ENCODE data around the gene ATR.
"Not testable (repeated sequence)": the region's sequence is repeated elsewhere in the genome, so short reads cannot be mapped to it uniquely, and the experiment has no call there.

The ATR gene

DNA sequence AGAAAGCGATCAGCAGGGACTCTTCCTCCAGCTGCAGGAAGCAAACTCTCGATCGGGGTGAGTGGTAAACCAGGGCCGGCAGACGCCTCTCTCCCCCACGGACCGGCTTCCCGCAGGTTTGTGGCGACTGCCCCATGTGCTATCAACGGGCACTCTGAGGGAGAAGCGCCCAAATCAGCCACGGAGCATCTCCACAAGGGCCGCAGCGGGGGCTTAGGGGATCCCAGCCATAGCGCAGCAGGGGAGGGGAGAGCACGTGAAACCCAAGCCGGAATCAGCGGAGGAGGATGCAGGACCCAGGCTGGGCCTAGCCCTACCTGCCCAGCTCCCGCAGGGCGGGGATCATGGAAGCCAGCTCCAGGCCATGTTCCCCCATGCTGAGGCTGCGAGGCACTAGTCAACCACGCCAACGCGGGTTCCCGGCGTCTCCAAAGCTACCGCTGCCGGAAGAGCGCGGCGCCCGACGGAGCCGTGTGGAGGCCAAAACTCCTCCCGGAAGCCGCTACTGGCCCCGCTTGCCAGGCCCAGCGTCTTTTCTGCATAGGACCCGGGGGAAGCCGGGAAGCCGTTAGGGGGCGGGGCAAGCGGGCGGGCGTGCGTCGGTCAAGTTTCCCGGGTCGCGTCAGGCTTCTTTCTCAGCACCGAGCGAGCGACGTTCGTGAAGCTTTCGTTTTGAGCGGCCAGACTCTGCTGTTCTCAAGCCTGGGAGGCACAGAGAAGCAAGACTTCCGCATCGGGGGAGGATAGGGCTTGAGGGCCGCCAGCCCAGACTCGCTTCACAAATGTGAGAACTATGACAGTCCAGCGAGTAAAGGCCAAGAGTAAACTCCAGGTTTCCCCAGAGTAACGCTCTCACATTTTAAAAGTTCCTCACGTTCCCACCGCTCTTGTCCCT, at the start of gene ATR:
ATR (minus strand) TSS at position 405 of the 895 bp plus-strand sequence; CDS start at position 376, 29 bp downstream.
- peak; percentile 99 for DNase-seq

DNA sequence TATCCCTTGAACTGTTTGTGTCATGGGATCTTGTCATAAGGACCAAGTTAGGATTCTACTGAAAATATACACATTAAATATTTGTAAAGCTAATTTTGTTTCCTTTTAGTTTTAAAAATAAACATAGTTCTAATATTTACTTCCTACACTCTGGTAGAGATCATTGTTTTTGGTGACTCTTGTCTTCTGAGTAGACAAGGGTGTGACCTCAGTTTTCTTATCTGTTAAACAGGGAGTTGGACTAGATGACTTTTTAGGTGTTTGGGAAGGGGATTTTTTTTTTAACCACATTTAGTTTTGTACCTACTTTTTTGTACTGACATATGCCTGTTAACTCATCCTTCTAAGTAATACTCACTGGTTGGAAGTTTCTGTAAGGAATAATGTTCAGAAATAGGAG, 48.4 kb upstream of the ATR start:
- DNase-seq, result no peak

DNA sequence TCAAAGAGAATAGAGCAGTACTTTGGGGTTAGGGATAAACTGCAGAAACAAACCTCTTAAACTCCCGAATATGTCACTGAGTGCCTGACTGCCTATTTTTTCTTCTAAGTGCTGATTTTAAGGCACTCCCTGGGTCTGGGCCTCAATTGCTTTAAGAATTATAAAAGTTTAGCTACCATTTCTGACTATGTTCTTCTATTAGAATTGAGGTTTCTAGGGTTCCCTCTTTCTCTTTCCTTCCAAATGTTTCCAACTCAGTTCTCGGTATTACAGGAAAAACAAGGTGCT, 46.6 kb upstream of the ATR start:
- no peak for DNase-seq

DNA sequence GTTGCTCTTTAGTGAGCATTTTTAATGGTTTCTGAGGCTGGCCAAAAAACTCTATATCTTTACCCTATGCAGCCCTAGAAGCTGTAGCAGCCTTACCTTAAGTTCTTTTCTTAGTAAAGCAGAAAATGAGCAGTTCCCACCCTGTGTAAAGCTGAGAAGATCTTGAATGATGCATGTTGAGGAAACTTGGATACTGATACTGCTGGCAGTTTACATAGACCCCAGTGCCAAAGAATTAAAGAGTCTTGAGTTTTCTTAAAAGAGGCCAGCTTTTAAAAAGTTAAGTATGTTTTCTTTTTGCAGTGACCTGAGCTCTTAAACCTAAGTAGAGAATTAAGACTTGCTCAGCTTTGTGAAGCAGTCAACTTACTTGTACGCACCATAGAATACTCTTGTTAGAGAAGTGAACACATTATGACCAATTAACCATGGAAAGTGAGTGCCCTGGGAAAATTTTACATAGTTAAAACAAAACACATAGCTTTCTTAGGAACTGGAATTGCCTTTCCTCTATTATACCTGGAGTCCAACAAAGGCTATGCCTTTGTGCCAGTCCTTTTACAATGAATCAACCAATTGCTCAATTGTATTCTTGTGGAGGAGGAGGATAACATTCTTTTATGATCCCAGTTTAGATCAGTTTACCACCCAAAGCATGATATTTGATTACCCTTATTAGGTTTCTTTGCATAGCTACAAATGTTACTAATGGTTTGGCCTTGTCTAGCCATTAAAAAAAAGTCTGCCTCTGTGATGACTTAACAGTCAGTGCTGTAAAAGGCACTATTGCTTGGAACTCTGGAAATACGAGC, 46.0 kb upstream of the ATR start:
- no peak for DNase-seq

DNA sequence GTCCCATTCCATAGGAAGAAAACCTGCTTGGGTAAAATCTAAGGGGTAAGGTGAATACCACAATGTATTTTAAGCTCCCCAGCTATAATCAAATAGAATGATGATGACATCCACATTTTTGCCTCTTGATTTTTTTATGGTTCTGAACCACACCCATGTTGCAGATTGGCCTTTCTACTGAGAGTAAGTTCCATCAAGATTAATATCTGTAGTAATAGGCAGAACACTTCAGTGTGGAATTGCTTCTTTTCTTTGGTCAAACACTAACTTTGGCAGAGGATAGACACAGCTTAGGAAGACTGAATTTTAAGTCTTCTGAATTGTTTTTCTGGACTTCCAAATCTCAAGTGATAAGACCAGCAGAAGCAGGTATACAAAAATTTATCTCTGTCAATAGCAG, 44.7 kb upstream of the ATR start:
- DNase-seq, result no peak

DNA sequence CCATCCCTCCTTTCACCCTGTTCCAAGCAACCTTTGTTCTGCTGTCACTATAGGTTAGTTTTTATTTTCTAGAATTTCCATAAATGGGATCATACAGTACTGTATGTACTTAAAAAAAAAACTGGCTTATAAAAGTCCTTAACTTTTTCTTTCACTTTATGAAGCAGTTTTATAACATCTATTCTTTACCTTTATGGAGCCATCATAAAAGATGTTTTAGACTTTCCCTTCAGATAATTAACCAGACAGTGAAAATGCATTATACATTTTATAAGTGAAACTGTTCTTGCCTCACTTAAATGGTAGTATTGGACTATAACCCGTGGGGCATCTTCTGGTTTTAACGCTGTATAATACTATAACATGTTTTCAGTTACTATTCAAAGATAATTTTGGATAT, 43.9 kb upstream of the ATR start:
- DNase-seq, result no peak

DNA sequence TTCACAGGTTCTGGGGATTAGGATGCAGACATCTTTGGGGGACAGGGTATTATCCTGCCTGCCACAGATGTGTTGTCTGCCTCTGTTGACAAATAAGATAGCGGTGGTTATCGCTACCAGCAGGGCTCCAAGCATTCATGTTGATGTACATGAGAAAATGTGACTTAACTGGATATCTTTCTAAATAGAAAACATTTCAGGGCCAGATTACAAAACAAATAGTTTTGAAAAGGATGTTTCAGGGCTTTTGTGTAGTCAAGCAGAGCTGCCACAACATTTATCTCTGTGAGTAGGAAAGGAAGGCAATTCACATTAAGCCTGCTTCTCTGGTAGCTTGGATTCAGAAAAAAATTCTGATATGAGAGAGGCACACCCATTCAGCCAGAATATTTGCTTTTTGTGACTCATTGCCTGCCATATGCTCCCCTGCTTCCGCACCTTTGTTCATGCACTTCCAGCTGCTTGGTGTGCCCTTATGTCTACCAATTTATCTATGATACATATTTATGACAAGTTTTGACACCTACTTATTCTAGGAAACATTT, 40.5 kb upstream of the ATR start:
- no peak for DNase-seq

DNA sequence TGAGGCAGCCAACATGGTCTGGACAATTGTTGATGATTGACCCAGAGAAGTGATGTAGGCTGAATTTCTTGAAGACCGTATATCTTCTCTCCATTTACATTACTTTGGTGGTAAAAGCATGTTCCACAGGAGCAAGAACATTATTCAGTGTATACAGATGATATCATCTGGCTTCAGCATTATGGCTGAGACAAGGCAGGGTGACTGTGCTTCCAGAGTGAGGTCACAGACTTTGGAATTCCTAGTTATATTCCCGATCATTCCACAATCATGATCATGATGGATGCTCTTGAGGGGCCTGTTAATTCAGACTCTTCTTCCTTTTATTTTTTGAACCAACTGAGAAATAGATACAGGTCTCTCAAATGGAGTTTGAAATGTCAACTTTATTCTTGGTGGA, 36.6 kb upstream of the ATR start:
- no peak for DNase-seq

DNA sequence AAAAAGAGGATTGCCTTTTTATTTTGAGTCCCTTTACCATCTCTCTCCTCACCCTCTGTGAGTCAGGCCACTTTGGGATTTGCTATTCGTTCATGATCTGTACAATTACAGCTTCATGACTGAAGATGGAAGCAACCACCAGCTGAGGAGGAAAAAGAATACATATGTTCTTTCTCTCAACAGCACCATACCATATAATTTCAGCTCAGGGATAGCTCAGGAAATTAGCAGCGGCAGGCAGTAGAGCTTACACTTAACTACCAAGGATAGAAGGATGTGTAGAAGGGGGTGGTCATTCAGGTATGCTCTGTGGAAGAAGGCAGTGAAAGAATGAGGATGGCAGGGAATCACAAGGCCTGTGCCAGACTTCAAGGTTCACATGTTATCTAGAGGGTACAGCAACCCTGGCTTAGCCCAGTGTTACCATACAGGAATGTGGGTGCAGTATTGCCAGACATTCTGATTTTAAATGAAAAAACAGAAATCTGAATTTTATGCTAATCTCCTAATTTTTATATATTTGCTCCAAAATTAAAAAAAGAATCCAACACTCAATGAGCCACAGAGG, 35.6 kb upstream of the ATR start:
- no peak for DNase-seq

DNA sequence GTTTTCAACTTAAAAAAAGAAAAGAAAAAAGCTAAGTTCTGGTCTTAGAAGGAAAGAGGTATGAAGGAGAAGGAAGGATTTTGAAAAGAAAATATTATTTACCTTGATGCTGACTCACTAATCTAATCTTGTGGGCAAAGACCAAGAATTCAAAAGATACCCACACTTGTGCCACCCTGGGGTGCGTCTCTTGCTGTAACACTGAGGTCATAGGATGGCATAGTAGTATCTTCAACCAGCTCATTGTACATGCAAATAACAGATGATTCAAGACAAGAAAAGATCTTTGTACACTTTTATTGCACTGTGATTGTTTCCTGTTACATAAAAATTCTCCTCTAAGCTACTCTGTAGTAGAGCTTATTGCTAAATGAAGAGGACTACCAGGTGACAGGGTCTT, 35.0 kb upstream of the ATR start:
- no peak for DNase-seq

DNA sequence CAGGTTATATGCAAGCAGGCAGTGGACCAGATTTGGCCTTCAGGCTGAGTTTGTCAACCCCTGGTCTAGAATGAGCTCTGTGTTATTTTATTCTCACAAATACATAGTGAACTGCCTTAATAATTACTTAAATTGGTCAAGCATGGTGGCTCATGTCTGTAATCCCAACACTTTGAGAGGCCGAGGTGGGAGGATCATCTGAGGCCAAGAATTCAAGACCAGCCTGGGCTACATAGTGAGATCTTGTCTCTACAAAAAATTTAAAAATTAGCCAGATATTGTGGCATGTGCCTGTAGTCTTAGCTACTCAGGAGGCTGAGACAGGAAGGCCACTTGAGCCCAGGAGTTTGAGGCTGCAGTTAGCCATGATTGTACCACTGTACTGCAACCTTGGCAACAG, 32.7 kb upstream of the ATR start:
- DNase-seq, result no peak

DNA sequence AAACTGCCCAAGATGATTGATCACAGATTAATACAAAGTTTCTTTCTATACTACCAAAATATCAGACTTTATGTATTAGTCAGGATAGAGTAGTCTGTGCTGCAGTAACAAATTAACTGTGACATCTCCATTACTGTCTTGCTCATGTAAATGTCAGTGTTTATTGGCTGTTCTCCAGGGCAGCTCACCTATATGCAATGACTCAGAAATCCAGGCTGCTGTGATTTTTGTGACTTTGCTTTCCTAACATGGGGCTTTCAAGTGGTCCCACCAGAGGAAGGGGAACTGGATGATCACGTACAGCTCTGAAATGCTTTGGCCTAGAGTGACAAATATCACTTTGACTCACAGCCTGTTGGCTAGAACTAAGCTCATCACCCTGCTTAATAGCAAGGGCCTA, 30.6 kb upstream of the ATR start:
- no peak for DNase-seq

DNA sequence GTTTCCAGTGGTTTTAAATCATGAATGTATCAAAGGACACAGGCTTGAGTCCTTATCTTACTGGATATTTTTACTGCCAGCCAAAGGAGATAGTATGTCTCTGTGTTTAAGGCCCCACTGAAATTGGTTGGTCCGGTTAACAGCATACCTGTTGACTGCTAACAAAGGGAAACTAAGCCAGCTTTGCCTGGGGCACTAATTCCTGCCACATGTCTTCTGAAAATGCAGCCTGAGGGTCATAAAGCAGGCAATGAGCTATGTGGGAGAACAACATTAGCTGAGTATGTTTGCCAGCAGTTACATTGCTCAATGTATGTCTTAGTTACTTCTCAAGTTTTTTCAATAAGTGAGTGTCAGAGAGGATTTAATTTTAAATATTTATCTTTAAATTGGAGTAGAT, 30.1 kb upstream of the ATR start:
- no peak for DNase-seq

DNA sequence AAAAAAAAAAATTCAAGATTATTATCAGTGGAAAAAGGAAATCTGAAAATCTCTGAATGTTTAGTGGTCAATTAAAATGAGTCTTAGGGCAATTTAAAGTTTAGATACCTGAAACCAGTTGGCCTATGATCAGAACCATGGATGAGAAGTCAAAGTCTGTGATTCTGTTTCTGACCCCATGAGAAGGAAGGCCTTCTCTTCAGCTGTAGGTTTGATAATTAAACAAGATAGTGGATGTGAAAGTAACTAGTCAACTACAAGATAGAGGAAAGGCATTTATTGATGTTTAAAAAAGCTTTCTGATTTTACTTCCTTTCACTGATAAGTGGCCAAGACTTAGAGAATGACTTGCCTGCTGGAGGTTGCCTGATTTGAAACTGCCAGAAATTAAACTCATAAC, 26.4 kb upstream of the ATR start:
- DNase-seq, result no peak

DNA sequence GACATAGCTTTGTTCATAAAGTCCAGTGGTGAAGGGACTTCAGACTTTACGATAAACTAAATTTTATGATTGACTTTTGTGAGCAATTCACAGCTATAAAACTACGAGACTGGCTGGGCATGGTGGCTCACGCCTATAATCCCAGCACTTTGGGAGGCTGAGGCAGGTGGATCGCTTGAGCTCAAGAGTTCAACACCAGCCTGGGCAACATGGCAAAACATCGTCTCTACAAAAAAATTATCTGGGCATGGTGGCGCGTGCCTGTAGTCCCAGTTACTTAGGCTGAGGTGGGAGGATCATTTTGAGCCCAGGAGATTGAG, 24.8 kb upstream of the ATR start:
- DNase-seq, result not testable (repeated sequence)

DNA sequence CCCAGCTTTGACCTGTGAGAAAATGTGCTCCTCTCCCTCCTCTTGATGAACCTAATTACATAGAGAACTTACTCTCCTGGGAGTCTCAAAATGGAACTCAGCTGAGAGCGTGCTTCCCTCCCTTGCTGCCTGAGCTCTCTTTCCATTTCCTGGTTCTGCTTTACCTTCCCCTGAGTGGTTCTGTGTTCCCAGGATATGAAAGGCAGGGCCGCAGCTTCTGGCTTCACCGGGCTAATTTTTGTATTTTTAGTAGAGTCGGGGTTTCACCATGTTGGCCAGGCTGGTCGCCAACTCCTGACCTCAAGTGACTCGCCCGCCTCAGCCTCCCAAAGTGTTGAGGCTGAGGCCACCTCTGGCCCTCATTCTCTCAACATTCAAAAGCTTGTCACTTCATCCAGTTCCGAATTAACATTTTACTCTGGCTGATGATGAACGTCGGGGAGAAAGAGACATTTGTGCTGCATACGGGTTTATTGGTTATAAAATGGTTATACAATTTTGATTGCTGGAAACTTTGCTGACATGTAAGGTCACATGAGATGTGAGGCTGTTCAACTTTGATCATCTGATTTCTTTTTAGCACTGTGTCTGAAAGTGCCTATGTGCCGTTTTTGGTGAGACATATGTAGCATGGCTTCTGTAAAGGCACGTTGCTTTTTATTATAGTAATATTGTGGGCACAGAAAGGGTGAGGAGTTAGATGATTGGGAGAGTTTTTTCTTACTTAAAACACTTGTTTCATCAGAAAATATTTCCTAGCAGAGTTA, 24.3 kb upstream of the ATR start:
- DNase-seq, result no peak

DNA sequence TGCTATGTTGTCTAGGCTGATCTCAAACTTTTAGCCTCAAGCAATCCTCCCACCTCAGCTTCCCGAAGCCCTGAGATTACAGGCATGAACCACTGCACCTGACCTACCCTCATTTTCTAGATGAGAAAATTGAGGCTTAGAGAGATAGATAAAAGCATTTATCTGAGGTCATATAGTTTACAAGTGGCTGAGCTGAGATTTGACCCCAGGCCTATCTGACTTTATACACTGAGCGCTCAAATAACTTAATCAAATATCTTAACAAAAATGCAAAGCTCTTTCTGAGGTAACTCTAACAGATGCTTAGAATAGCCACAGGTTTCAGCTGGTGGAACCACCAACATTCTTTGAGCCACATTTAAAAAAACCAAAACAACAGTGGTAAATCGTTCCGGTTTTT, 23.2 kb upstream of the ATR start:
- no peak for DNase-seq

DNA sequence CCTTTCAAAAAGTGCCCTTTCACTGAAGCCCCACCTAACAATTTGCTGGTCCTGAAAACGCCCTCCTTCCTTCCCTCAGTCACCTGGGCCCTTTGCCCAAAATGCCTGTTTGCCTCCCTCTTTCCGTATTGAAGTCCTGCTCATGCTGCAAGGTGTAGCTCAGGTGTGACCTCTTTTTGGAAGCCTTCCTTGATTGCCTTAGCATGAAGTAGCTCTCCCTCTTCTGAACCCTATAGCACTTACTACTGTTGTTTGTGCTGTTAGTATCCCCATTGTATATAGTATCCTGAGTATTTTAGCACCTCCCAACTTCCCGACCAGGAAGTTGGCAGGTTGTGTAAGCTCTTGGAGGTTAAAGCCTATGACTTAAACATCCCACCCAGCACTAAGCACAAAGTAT, 19.4 kb upstream of the ATR start:
- DNase-seq, result no peak

DNA sequence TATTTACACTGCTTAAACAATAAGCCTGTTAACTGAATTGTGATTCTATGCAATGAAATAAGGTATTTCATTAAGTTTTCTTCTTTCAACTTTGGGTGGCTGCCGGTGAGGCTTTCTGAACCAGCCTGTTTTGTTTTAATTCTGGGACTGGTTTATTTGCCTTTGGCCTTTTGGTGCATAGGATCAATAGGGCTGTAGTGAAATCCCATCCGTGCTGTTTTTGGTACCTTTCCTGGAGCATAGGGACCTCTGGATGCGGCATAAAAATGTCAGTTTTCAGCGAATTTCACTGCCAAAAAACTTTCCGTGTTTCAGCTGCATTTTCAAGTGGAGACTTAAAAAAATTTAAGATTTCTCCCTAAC, 18.2 kb upstream of the ATR start:
- DNase-seq, result no peak

DNA sequence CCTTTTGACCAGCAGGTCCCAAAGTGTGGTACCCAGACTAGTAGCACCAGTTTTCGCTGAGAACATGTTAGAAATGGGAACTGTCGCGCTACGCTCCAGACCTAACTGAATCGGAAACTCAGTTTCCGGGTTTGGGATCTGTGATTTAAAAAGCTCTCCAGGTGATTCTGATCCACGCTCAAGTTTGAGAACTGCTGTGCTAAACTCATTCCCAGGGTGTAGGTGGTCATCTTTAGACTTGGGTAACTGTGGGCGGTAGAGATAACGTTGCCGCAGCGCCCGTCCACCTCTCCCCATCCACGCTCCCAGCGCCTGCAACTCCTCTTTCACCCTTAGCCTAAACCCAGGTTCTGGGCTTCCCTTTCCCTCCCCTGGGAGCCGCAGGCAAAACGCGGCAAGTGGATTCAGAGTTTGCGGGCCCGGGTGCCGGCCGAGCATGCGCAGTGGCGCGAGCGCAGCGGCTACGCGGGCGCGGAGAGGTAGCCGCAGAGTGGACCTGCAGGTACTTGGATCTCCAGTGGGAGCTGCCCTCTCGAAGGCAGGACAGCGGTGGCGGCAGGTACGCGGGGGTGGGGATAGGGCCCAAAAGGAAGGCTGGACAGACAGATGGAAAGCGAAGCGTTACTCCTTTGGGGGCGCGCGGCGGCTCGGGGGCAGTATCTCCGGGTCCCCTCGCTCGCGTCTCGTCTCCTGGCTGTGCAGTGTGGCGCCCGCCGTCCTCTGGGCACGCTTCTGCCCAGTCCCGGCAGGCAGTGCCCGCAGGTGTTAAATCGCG, 17.6 kb upstream of the ATR start, which contains the start of gene PLS1:
PLS1 (plus strand) TSS at position 443 of the 775 bp plus-strand sequence. CDS start 67,845 bp downstream, outside the sequence.
- peak; percentile 94 for DNase-seq

DNA sequence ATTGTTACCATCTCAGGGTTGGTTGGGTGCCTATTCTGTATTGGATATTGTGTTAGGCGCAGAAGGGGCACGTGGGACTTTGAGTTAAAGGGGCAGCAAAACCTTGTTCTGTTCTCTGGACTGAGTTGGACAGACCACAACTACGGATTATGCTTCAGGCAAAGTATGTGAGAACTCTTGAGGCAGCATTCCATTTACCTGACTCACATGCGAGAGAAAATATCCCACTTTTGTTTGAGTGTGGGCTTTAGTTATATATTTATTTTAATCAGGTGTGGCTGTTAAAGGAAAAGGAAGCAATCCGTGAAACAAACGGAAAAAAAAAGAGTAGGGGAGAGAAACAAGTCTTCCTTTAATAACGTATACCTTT, 17.0 kb upstream of the ATR start:
- DNase-seq, result no peak

DNA sequence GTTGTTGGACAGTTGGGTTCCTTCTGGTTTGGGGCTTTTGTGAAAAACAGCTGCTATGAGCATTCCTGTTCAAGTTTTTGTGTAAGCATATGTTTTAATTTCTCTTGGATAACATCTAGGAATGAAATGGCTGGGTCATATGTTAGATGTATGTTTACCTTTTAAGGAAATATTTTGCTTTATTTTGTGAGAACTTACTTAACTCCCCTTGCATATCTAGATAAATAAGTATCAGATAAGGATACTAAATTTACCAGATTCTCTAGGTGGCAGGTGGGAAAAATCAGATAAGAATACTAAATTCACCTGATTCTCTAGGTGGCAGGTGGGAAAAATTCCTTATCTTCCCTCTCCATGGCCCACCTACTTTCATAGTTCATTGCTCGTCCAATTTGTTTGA, 16.6 kb upstream of the ATR start:
- DNase-seq, result no peak
